Lung (tissue), 12 donors: ENCODE measurements around the gene EEF1AKMT2. TPM values are rescaled to one million over a fixed set of nuclear protein-coding genes. Genes with fewer than 3 reads are reported as not detected.
"Not testable (repeated sequence)": the region's sequence is repeated elsewhere in the genome, so short reads cannot be mapped to it uniquely, and the experiment has no call there.

ENCODE experiments used
- ATAC-seq: fragments of 200-7000 bp; cut with Tn5 transposase; one replicate; pipeline ENCODE4 v1.9.1; 2020; ENCODE audit warnings: moderate number of reproducible peaks; ENCODE audit not compliant: insufficient read depth, low FRiP score
- DNase-seq, 3 donors: peaks; one replicate each; pipeline ENCODE4 v3.0.0-alpha.2; 2013 to 2017
- H3K27ac ChIP-seq, 2 donors: one replicate each; pipeline ENCODE4 v1.5.1; 2013; ENCODE audit warnings: mild to moderate bottlenecking in 2 of 2, moderate library complexity in 2 of 2, control low read depth in 1 of 2, inconsistent platforms in 1 of 2, low read depth in 1 of 2, low read length in 1 of 2
- H3K27me3 ChIP-seq, 3 donors: one replicate each; pipeline ENCODE4 v1.5.1; 2013; ENCODE audit warnings: low read length in 2 of 3; ENCODE audit not compliant: control insufficient read depth in 3 of 3, insufficient read depth in 3 of 3
- H3K36me3 ChIP-seq, 4 donors: one replicate each; pipeline ENCODE4 v1.5.1; 2013; ENCODE audit warnings: low read length in 4 of 4, mild to moderate bottlenecking in 1 of 4, moderate library complexity in 1 of 4; ENCODE audit not compliant: control insufficient read depth in 4 of 4, insufficient read depth in 4 of 4
- H3K4me1 ChIP-seq, 5 donors: one replicate each; pipeline ENCODE4 v1.5.1; 2013; ENCODE audit warnings: low read length in 5 of 5, mild to moderate bottlenecking in 2 of 5, moderate library complexity in 1 of 5; ENCODE audit not compliant: control insufficient read depth in 5 of 5, insufficient read depth in 5 of 5
- H3K4me3 ChIP-seq: one replicate; pipeline ENCODE4 v1.5.1; 2013; ENCODE audit warnings: mild to moderate bottlenecking, control low read depth, moderate library complexity
- H3K9ac ChIP-seq, 2 donors: one replicate each; pipeline ENCODE4 v1.5.1; 2013; ENCODE audit warnings: low read length in 2 of 2, control low read depth in 1 of 2; ENCODE audit not compliant: insufficient read depth in 1 of 2
- H3K9me3 ChIP-seq, 4 donors: one replicate each; pipeline ENCODE4 v1.5.1; 2013; ENCODE audit warnings: low read length in 3 of 4, mild to moderate bottlenecking in 1 of 4, moderate library complexity in 1 of 4; ENCODE audit not compliant: control insufficient read depth in 4 of 4, insufficient read depth in 3 of 4
- CTCF ChIP-seq: IDR thresholded peaks from 2 replicates; pipeline ENCODE4 v1.5.1; 2012; ENCODE audit warnings: mild to moderate bottlenecking; ENCODE audit errors: control extremely low read depth, extremely low read depth
- WGBS, 2 donors: extraction: QIAGEN DNeasy Blood & Tissue Kit; methylation state at CpG; one replicate each; pipeline ENCODE4 v1.1.7; 2013; 5-methylcytosine and 5-hydroxymethylcytosine counted together
- polyA plus RNA-seq, 2 donors: library from polyadenylated mRNA; stranded (reverse); fragments of 200-250 nt; gene quantifications; one replicate each; pipeline ENCODE4 v1.2.1, GENCODE V29; 2013
- total RNA-seq, 2 donors: library from RNA; depleted of rRNA in 1 of 2; stranded (reverse); fragments of >200 nt in 1 of 2; gene quantifications; one replicate each; pipeline ENCODE4 v1.2.1, GENCODE V29; 2014 to 2021
- donor health status: control.
- donor health status: control.
- donor health status: Bipolar disorder and iron deficiency.
- donor health status: healthy.
- donor health status: DM: yes; HTN: yes; CAD: no.

EEF1AKMT2 gene
- total and polyA plus RNA-seq, 4 donors, result 9.0 to 37.9 (median 16.0) TPM

GRCh38 chr10:124825702-124826101 lies 34.0 kb upstream of the EEF1AKMT2 start:
- peaks cover 19 to 35% (median 21%) of the 10 kb centered on the region in 4 donors for H3K36me3 ChIP-seq
- ATAC-seq, result no peak

GRCh38 chr10:124824932-124825331 lies 33.2 kb upstream of the EEF1AKMT2 start:
- not testable (repeated sequence) for H3K9me3 ChIP-seq, H3K4me1 ChIP-seq, H3K9ac ChIP-seq, ATAC-seq, DNase-seq, H3K4me3 ChIP-seq, H3K27me3 ChIP-seq, H3K27ac ChIP-seq
- peaks cover 18 to 31% (median 19%) of the 10 kb centered on the region in 4 donors for H3K36me3 ChIP-seq
- 98% methylated on average over 7 of the region's 7 CpGs for WGBS, 2 donors

More at GRCh38 chr10:124825702-124826101, 34.0 kb upstream of the EEF1AKMT2 start:
- Histone ChIP-seq H3K27ac (no peak overlapping the region), H3K9ac (no peak overlapping the region), H3K4me1 (no peaks in the 10 kb centered on the region), H3K9me3 (no peaks in the 10 kb centered on the region), H3K27me3 (no peaks in the 10 kb centered on the region), H3K4me3 (no peak overlapping the region)
- no peak for DNase-seq
- no peak for TF ChIP-seq CTCF

GRCh38 chr10:124824507-124824906 lies 32.8 kb upstream of the EEF1AKMT2 start:
- 95 to 97% methylated on average over 1 of the region's 1 CpG for WGBS, 2 donors
- TF ChIP-seq CTCF, result no peak
- Histone ChIP-seq H3K4me3 (no peak overlapping the region), H3K27me3 (no peaks in the 10 kb centered on the region), H3K27ac (no peak overlapping the region), H3K36me3 (peaks cover 14 to 29% (median 18%) of the 10 kb centered on the region in 4 donors), H3K9me3 (no peaks in the 10 kb centered on the region), H3K4me1 (no peaks in the 10 kb centered on the region), H3K9ac (no peak overlapping the region)
- DNase-seq (no peak), ATAC-seq (no peak)

GRCh38 chr10:124821520-124821919 lies 29.8 kb upstream of the EEF1AKMT2 start:
- Histone ChIP-seq H3K27ac (no peak overlapping the region), H3K9me3 (no peaks in the 10 kb centered on the region), H3K9ac (no peak overlapping the region), H3K4me1 (no peaks in the 10 kb centered on the region), H3K36me3 (peaks cover 13 to 31% (median 17%) of the 10 kb centered on the region in 4 donors), H3K27me3 (no peaks in the 10 kb centered on the region), H3K4me3 (no peak overlapping the region)
- ATAC-seq, result no peak
- no peak for TF ChIP-seq CTCF
- no peak for DNase-seq
- 85 to 97% methylated on average over 4 of the region's 4 CpGs for WGBS, 2 donors
